ENCODE results near the gene SPOCK3. TPM values are rescaled to one million over a fixed set of nuclear protein-coding genes. Genes with fewer than 3 reads are reported as not detected.

SPOCK3 gene
- total RNA-seq, 1 experiment from 2014 or later, result 0.24 TPM

DNA sequence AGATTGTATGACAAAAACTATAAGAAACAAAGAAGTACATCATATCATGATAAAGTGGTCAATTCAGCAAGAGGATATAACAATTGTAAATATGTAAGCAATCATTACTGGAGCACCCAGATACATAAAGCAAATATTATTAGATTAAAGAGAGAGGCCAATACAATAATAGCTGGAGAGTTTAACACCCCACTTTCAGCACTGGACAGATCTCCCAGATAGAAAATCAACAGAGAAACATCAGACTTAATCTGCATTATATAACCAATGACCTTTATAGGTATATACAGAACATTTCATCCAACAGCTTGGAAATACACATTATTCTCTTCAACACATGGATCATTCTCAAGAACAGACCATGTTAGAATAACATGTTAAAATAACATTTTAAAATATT lies 128.4 kb downstream of the SPOCK3 start:
- Mint-ChIP-seq H3K27me3 (ENCODE audit: low read depth) (no peaks in the 10 kb centered on the region), H3K36me3 (no peaks in the 10 kb centered on the region), H3K9me3 (no peaks in the 10 kb centered on the region), H3K4me3 (no peak overlapping the region), H3K4me1 (no peaks in the 10 kb centered on the region), H3K27ac (no peak overlapping the region)
- ChIA-PET POLR2A (no interaction called here), CTCF (no interaction called here)
- ATAC-seq, result no peak
- DNase-seq (ENCODE audit: low spot score), result no peak
- TF ChIP-seq KAT7 (CRISPR knock-in tag; IDR thresholded peaks at IDR 0.05; ENCODE audit: borderline replicate concordance) (no peak), ZNF263 (CRISPR knock-in tag; IDR thresholded peaks at IDR 0.05; ENCODE audit: low read depth) (no peak), SMAD4 (CRISPR knock-in tag; IDR thresholded peaks at IDR 0.05) (no peak)
- TF ChIP-seq, protein P1, sequence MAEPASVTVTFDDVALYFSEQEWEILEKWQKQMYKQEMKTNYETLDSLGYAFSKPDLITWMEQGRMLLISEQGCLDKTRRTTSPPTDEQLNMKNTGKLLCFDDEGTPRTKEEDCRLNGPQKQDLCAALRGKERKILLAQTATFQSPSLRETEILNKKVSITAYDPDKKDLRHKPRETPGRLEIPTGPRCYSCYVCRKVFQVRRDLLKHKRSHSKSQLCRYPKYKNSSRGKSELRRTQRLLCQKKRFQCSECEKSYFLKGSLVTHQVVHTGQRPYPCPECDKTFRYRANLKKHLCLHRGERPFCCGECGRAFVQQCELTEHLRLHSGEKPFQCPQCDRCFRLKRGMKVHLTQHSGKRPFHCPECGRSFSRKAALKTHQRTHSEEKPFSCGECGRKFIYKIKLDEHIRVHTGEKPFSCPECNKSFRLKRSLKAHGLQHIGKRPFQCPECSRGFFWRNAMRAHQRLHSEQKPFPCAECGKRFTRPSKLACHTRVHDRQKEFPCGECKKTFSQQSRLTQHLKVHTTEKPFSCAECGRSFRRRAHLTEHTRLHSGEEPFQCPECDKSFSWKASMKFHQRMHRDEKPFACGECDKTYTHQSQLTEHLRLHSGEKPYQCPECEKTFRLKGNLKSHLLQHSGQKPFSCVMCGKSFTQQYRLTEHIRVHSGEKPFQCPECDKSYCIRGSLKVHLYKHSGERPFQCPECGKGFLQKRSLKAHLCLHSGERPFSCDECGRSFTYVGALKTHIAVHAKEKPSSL (CRISPR knock-in tag; conservative IDR thresholded peaks at IDR 0.05), result no peak
- TF ChIP-seq, protein P2, sequence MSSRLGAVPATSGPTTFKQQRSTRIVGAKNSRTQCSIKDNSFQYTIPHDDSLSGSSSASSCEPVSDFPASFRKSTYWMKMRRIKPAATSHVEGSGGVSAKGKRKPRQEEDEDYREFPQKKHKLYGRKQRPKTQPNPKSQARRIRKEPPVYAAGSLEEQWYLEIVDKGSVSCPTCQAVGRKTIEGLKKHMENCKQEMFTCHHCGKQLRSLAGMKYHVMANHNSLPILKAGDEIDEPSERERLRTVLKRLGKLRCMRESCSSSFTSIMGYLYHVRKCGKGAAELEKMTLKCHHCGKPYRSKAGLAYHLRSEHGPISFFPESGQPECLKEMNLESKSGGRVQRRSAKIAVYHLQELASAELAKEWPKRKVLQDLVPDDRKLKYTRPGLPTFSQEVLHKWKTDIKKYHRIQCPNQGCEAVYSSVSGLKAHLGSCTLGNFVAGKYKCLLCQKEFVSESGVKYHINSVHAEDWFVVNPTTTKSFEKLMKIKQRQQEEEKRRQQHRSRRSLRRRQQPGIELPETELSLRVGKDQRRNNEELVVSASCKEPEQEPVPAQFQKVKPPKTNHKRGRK (CRISPR knock-in tag; IDR thresholded peaks at IDR 0.05; ENCODE audit: borderline replicate concordance), result no peak

DNA sequence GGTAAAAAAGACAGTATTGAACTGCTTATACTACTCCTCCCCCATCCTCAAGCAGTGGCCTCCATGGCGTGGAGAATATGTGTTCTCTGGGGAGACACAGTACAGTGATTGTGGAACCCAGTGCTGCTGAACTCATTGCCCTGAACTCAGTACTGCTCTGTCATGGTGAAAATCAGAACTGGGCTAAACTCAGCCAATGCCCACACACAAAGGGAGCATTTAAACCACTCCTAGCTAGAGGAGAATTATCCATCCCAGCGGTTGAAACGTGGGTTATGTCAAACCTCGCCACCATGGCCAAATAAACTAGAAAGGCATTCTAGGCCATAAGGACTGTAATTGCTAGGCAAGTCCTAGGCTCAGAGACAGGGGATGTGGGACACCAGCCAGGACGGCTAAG lies 131.8 kb downstream of the SPOCK3 start:
- Mint-ChIP-seq H3K27me3 (ENCODE audit: low read depth) (no peaks in the 10 kb centered on the region), H3K4me1 (no peaks in the 10 kb centered on the region), H3K9me3 (no peaks in the 10 kb centered on the region), H3K36me3 (no peaks in the 10 kb centered on the region), H3K4me3 (no peak overlapping the region), H3K27ac (no peak overlapping the region)
- CTCF ChIA-PET, result interaction anchor here (0.6 kb wide), 1 partner anchor 933 kb away, joined by 8 read pairs; no protein-coding TSS in a partner anchor
- POLR2A ChIA-PET, result no interaction called here
- DNase-seq (ENCODE audit: low spot score) (no peak), ATAC-seq (no peak)
- TF ChIP-seq, protein P3, sequence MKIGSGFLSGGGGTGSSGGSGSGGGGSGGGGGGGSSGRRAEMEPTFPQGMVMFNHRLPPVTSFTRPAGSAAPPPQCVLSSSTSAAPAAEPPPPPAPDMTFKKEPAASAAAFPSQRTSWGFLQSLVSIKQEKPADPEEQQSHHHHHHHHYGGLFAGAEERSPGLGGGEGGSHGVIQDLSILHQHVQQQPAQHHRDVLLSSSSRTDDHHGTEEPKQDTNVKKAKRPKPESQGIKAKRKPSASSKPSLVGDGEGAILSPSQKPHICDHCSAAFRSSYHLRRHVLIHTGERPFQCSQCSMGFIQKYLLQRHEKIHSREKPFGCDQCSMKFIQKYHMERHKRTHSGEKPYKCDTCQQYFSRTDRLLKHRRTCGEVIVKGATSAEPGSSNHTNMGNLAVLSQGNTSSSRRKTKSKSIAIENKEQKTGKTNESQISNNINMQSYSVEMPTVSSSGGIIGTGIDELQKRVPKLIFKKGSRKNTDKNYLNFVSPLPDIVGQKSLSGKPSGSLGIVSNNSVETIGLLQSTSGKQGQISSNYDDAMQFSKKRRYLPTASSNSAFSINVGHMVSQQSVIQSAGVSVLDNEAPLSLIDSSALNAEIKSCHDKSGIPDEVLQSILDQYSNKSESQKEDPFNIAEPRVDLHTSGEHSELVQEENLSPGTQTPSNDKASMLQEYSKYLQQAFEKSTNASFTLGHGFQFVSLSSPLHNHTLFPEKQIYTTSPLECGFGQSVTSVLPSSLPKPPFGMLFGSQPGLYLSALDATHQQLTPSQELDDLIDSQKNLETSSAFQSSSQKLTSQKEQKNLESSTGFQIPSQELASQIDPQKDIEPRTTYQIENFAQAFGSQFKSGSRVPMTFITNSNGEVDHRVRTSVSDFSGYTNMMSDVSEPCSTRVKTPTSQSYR (CRISPR knock-in tag; IDR thresholded peaks at IDR 0.05), result no peak
- TF ChIP-seq GRHL2 (CRISPR knock-in tag; IDR thresholded peaks at IDR 0.05; ENCODE audit: insufficient replicate concordance, severe bottlenecking), result no peak
- TF ChIP-seq GTF2I (CRISPR knock-in tag; conservative IDR thresholded peaks at IDR 0.05), result no peak
- no peak for TF ChIP-seq MXD4 (CRISPR knock-in tag; IDR thresholded peaks at IDR 0.05; ENCODE audit: borderline replicate concordance)
- TF ChIP-seq, protein P4, sequence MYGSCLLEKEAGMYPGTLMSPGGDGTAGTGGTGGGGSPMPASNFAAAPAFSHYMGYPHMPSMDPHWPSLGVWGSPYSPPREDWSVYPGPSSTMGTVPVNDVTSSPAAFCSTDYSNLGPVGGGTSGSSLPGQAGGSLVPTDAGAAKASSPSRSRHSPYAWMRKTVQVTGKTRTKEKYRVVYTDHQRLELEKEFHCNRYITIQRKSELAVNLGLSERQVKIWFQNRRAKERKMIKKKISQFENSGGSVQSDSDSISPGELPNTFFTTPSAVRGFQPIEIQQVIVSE (CRISPR knock-in tag; IDR thresholded peaks at IDR 0.05; ENCODE audit: borderline replicate concordance), result no peak
- no peak for TF ChIP-seq PRRX2 (CRISPR knock-in tag; IDR thresholded peaks at IDR 0.05)
- TF ChIP-seq FOXK1 (CRISPR knock-in tag; IDR thresholded peaks at IDR 0.05), result no peak
- no peak for TF ChIP-seq GABPB1 (CRISPR knock-in tag; IDR thresholded peaks at IDR 0.05)
- TF ChIP-seq ZNF232 (CRISPR knock-in tag; IDR thresholded peaks at IDR 0.05), result no peak
- no peak for TF ChIP-seq OVOL2 (CRISPR knock-in tag; IDR thresholded peaks at IDR 0.05; ENCODE audit: borderline replicate concordance)
- TF ChIP-seq CREM (CRISPR knock-in tag; IDR thresholded peaks at IDR 0.05), result no peak
- no peak for TF ChIP-seq NR3C1 (CRISPR knock-in tag; conservative IDR thresholded peaks at IDR 0.05; ENCODE audit: low read depth)
- TF ChIP-seq RORB (CRISPR knock-in tag; IDR thresholded peaks at IDR 0.05), result no peak
- TF ChIP-seq, protein P5, sequence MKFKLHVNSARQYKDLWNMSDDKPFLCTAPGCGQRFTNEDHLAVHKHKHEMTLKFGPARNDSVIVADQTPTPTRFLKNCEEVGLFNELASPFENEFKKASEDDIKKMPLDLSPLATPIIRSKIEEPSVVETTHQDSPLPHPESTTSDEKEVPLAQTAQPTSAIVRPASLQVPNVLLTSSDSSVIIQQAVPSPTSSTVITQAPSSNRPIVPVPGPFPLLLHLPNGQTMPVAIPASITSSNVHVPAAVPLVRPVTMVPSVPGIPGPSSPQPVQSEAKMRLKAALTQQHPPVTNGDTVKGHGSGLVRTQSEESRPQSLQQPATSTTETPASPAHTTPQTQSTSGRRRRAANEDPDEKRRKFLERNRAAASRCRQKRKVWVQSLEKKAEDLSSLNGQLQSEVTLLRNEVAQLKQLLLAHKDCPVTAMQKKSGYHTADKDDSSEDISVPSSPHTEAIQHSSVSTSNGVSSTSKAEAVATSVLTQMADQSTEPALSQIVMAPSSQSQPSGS (CRISPR knock-in tag; IDR thresholded peaks at IDR 0.05; ENCODE audit: borderline replicate concordance, low read depth), result no peak
- no peak for TF ChIP-seq KAT7 (CRISPR knock-in tag; IDR thresholded peaks at IDR 0.05; ENCODE audit: borderline replicate concordance)
- TF ChIP-seq, protein P6, sequence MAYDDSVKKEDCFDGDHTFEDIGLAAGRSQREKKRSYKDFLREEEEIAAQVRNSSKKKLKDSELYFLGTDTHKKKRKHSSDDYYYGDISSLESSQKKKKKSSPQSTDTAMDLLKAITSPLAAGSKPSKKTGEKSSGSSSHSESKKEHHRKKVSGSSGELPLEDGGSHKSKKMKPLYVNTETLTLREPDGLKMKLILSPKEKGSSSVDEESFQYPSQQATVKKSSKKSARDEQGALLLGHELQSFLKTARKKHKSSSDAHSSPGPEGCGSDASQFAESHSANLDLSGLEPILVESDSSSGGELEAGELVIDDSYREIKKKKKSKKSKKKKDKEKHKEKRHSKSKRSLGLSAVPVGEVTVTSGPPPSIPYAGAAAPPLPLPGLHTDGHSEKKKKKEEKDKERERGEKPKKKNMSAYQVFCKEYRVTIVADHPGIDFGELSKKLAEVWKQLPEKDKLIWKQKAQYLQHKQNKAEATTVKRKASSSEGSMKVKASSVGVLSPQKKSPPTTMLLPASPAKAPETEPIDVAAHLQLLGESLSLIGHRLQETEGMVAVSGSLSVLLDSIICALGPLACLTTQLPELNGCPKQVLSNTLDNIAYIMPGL (CRISPR knock-in tag; IDR thresholded peaks at IDR 0.05), result no peak
- TF ChIP-seq, protein P7, sequence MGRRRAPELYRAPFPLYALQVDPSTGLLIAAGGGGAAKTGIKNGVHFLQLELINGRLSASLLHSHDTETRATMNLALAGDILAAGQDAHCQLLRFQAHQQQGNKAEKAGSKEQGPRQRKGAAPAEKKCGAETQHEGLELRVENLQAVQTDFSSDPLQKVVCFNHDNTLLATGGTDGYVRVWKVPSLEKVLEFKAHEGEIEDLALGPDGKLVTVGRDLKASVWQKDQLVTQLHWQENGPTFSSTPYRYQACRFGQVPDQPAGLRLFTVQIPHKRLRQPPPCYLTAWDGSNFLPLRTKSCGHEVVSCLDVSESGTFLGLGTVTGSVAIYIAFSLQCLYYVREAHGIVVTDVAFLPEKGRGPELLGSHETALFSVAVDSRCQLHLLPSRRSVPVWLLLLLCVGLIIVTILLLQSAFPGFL (CRISPR knock-in tag; IDR thresholded peaks at IDR 0.05; ENCODE audit: borderline replicate concordance), result no peak
- TF ChIP-seq, protein P8, sequence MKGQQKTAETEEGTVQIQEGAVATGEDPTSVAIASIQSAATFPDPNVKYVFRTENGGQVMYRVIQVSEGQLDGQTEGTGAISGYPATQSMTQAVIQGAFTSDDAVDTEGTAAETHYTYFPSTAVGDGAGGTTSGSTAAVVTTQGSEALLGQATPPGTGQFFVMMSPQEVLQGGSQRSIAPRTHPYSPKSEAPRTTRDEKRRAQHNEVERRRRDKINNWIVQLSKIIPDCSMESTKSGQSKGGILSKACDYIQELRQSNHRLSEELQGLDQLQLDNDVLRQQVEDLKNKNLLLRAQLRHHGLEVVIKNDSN (CRISPR knock-in tag; IDR thresholded peaks at IDR 0.05), result no peak
- no peak for TF ChIP-seq SOX15 (CRISPR knock-in tag; IDR thresholded peaks at IDR 0.05)

All from WTC11 (cell line).